Lower leg skin (tissue), 3 donors: Measurements from ENCODE around the gene PITX3.

Source experiments
- POLR2A ChIP-seq, 2 donors: fragments of 450-650 bp; IDR thresholded peaks; one replicate each; pipeline ENCODE4 v1.6.1; 2016 to 2017; ENCODE audit warnings: antibody characterized with exemption in 2 of 2, mild to moderate bottlenecking in 1 of 2, moderate library complexity in 1 of 2
- TF ChIP-seq, protein P1 (sequence below), 3 donors: fragments of 450-650 bp; IDR thresholded peaks; one replicate each; pipeline ENCODE4 v1.5.1; 2016; ENCODE audit warnings: antibody characterized with exemption in 3 of 3, mild to moderate bottlenecking in 3 of 3, moderate library complexity in 2 of 3

- TF ChIP-seq, protein P1, sequence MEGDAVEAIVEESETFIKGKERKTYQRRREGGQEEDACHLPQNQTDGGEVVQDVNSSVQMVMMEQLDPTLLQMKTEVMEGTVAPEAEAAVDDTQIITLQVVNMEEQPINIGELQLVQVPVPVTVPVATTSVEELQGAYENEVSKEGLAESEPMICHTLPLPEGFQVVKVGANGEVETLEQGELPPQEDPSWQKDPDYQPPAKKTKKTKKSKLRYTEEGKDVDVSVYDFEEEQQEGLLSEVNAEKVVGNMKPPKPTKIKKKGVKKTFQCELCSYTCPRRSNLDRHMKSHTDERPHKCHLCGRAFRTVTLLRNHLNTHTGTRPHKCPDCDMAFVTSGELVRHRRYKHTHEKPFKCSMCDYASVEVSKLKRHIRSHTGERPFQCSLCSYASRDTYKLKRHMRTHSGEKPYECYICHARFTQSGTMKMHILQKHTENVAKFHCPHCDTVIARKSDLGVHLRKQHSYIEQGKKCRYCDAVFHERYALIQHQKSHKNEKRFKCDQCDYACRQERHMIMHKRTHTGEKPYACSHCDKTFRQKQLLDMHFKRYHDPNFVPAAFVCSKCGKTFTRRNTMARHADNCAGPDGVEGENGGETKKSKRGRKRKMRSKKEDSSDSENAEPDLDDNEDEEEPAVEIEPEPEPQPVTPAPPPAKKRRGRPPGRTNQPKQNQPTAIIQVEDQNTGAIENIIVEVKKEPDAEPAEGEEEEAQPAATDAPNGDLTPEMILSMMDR (IDR thresholded peaks at IDR 0.05) = no peak
- TF ChIP-seq POLR2A (IDR thresholded peaks at IDR 0.05) = no peak
These were observed 27.7 kb upstream of the PITX3 start for GRCh38 chr10:102269017-102269416.
